Measurements from ENCODE around the gene PMFBP1.

PMFBP1 gene

DNA sequence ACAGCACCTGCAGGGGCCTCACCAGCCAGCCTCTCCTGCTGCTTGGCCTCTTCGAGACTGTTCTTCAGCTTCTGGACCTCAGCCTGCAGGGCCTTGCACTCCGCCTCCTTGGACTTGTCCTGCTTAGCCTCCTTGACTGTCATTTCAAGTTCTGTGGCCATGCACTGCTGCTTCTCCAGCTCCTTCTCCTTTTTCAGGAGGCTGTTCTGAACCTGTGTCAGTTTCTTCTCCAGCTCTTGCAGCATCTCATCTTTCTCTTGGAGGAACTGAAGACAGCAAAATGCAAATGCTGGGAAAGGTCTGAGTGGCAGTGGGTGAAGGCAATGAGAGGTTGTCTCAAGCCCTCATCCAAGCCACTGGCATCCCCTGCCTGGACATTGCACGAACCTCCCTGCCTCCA, 39.2 kb downstream of the PMFBP1 start:
- H3K27me3 ChIP-seq = no peaks in the 10 kb centered on the region
- no peaks in the 10 kb centered on the region for H4K20me1 ChIP-seq
- H3K4me1 ChIP-seq = peaks cover 0 to 61% (median 0%) of the 10 kb centered on the region in 10 experiments; a peak in 6 of 20 replicates

DNA sequence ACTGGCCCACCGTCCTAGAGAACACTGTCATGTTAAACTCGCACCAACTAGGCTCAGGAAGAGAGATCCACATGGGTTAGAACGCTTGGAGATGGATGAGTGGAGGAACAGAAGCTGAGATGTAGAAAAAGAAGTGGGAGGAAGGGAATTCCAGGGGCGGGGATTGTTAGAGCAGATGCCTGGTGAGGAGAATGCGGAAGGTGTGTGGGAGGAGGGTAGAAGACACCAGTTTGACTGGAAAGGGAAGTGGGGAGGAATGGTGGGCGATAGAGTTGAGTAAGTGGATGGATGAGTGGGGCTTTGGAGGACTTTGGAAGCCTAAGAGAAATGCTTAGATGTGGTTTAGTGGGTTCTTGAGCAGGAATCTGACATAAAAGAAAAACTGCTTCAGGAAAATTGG, 40.9 kb downstream of the PMFBP1 start:
- H3K4me3 ChIP-seq = no peak overlapping the region
- H4K20me1 ChIP-seq = no peaks in the 10 kb centered on the region
- H3K27me3 ChIP-seq = no peaks in the 10 kb centered on the region
- peak overlapping the region in 3 of 11 experiments; percentile 41 to 65 (median 52); a peak in 6 of 22 replicates for H3K4me2 ChIP-seq
- peak overlapping the region in 2 of 11 experiments; percentile 11 to 33; a peak in 3 of 22 replicates for H3K9ac ChIP-seq
- H3K4me1 ChIP-seq = peaks cover 0 to 77% (median 8%) of the 10 kb centered on the region in 10 experiments; a peak in 16 of 20 replicates
- no peaks in the 10 kb centered on the region for H3K9me3 ChIP-seq (replicated peaks in 1 of 11)
- peaks cover 0 to 8% (median 0%) of the 10 kb centered on the region in 11 experiments; a peak in 3 of 22 replicates for H3K36me3 ChIP-seq
- TF ChIP-seq Cebpa-rat (IDR thresholded peaks at IDR 0.05) = no peak
- H3K27ac ChIP-seq = peak overlapping the region in 3 of 11 experiments; percentile 22 to 62 (median 59); a peak in 4 of 22 replicates

More for the DNA sequence above, 39.2 kb downstream of the PMFBP1 start:
- no peak for TF ChIP-seq Cebpa-rat (IDR thresholded peaks at IDR 0.05)
- no peak overlapping the region for H3K9ac ChIP-seq
- peak overlapping the region in 2 of 11 experiments; percentile 24 to 62; a peak in 2 of 22 replicates for H3K27ac ChIP-seq
- no peaks in the 10 kb centered on the region for H3K9me3 ChIP-seq (replicated peaks in 1 of 11)
- H3K4me2 ChIP-seq = peak overlapping the region in 2 of 11 experiments; percentile 52 to 65; a peak in 4 of 22 replicates
- H3K4me3 ChIP-seq = no peak overlapping the region
- peaks cover 0 to 8% (median 0%) of the 10 kb centered on the region in 11 experiments; a peak in 4 of 22 replicates for H3K36me3 ChIP-seq

DNA sequence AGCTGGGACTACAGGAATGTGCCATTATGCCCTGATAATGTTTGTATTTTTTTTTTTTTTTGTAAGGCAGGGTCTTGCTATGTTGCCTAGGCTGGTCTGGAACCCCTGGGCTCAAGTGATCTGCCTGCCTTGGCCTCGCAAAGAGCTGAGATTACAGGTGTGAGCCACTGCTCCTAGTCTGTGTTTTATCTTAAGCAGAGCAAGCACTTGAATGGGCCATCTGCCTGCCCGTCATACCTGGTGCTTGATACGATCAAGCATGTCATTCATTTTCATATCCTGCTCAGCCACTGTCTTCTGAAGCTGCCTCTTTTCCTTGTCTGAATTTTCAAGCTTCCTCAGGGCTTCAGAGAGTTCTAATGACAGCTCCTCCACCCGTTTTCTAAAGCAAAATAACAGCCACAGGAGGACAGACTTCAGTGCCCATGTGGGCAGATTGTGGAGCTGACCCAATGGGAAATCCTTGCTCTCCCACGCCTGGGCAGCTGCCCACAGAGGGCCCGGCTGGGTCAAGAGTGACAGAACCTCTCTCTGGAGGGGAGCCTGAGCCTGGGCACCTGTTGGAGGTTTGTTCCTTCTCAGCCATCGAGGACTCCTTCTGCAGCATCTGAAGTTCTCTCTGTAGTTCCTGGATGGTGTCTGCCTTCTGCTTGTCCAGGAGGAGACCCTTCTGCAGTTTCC, 41.8 kb downstream of the PMFBP1 start:
- Histone ChIP-seq H3K9ac (peak overlapping the region in 2 of 11 experiments; percentile 33 to 36; a peak in 2 of 22 replicates), H3K9me3 (replicated peaks in 1 of 11) (no peaks in the 10 kb centered on the region), H3K4me3 (peak overlapping the region in 1 of 10 experiments; percentile 0; a peak in 1 of 20 replicates), H3K4me2 (peak overlapping the region in 3 of 11 experiments; percentile 41 to 65 (median 52); a peak in 5 of 22 replicates), H3K27ac (peak overlapping the region in 2 of 11 experiments; percentile 59 to 62; a peak in 3 of 22 replicates), H4K20me1 (no peaks in the 10 kb centered on the region), H3K36me3 (peaks cover 0 to 8% (median 0%) of the 10 kb centered on the region in 11 experiments; a peak in 3 of 22 replicates), H3K4me1 (peaks cover 8 to 87% (median 17%) of the 10 kb centered on the region in 10 experiments; a peak in 19 of 20 replicates), H3K27me3 (no peaks in the 10 kb centered on the region)
- no peak for TF ChIP-seq Cebpa-rat (IDR thresholded peaks at IDR 0.05)

DNA sequence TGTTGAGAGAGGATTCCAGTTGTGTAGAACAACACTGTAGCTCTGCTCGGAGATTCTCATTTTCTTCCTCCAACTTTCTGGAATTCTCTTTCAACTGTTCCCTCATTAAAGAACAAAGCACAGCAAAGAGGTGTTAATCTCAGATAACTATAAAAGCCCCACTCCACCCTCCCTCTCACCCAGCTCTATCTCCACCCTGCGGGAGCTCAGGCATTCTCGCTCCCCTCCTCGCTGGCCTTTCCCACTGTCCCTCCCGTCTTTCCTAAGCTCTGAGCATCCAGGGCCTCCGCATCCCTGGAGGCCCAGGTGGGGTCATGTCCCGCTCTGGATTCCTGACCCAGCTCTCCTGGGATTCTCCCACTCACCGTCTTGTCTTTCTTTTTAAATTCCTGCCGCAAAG, 43.3 kb downstream of the PMFBP1 start:
- Histone ChIP-seq H3K4me2 (peak overlapping the region in 2 of 11 experiments; percentile 79 to 80; a peak in 4 of 22 replicates), H3K27me3 (no peaks in the 10 kb centered on the region), H3K4me1 (peaks cover 14 to 100% (median 26%) of the 10 kb centered on the region in 10 experiments), H3K9ac (no peak overlapping the region), H3K27ac (no peak overlapping the region; a peak in 1 of 22 replicates), H4K20me1 (no peaks in the 10 kb centered on the region), H3K4me3 (no peak overlapping the region), H3K36me3 (peaks cover 0 to 8% (median 0%) of the 10 kb centered on the region in 11 experiments; a peak in 3 of 22 replicates), H3K9me3 (replicated peaks in 1 of 11) (no peaks in the 10 kb centered on the region)
- TF ChIP-seq Cebpa-rat (IDR thresholded peaks at IDR 0.05) = no peak

DNA sequence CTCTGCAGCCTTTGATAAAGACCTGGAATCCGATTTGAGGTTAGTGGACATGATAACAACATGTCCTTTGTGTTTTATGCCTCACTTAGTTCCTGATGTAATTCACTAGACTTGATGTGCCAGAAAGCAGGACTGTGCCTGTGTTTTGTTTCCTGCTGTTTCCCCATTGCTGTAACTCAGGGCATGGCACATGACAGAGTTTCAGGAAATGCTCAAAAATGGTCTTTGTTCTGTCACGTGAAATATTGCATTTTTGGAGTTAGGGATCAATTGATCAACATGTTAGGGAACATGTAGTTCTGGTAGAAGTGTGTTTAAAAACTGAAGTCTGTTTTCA, 45.6 kb downstream of the PMFBP1 start:
- Histone ChIP-seq H3K27me3 (no peaks in the 10 kb centered on the region), H3K9ac (peak overlapping the region in 2 of 11 experiments; percentile 64 to 76; a peak in 4 of 22 replicates), H3K4me2 (peak overlapping the region in 8 of 11 experiments; percentile 13 to 83 (median 78); a peak in 14 of 22 replicates), H4K20me1 (no peaks in the 10 kb centered on the region), H3K27ac (peak overlapping the region in 4 of 11 experiments; percentile 2 to 86 (median 78); a peak in 6 of 22 replicates), H3K4me1 (peaks cover 14 to 93% (median 26%) of the 10 kb centered on the region in 10 experiments), H3K4me3 (no peak overlapping the region), H3K36me3 (peaks cover 0 to 20% (median 0%) of the 10 kb centered on the region in 11 experiments; a peak in 4 of 22 replicates), H3K9me3 (replicated peaks in 1 of 11) (no peaks in the 10 kb centered on the region)
- no peak for TF ChIP-seq Cebpa-rat (IDR thresholded peaks at IDR 0.05)

DNA sequence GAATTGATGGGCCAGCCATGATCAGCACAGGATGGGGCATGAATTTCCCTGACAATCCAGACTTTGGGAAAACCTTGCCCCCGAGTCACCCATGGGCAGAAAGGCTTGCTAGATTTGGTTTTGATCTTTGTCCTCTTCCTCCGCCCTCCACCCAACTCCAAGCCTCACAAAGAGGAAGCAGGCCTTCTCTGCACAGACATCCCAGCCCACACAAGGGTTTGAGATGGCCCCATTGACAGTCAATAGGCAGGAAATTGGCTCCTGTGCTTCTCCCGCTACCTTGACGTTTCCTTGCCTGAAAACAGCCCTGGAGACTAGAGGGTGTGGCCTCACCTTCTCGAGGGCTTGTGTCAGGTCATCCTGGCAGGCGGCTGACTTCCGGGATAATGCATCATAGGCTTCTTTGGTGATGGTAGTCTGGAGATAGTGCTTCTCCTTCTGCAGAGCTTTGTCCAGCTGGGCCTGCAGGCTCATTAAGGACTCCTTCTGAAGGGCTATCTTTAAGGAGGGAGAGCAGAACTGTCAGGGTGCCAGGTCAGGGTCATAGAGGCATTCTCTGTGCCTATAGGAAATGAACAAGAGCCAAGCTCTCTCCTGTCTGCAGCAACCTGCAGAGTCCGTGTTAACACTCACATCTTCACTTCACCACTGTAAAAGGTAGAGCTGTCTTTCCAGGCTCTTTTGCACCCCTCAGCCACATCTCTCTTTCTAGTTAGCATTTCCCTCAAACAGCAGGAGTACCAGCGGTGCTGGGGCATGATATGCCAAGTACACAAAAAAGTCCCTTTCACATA, 46.1 kb downstream of the PMFBP1 start:
- Histone ChIP-seq H3K4me3 (no peak overlapping the region), H3K27ac (peak overlapping the region in 10 of 11 experiments; percentile 4 to 86 (median 58); a peak in 18 of 22 replicates), H3K4me1 (peaks cover 14 to 88% (median 26%) of the 10 kb centered on the region in 10 experiments), H4K20me1 (no peaks in the 10 kb centered on the region), H3K4me2 (peak overlapping the region in 9 of 11 experiments; percentile 12 to 83 (median 77); a peak in 18 of 22 replicates), H3K36me3 (peaks cover 0 to 22% (median 0%) of the 10 kb centered on the region in 11 experiments; a peak in 4 of 22 replicates), H3K27me3 (no peaks in the 10 kb centered on the region), H3K9ac (peak overlapping the region in 4 of 11 experiments; percentile 39 to 76 (median 52); a peak in 7 of 22 replicates), H3K9me3 (replicated peaks in 1 of 11) (no peaks in the 10 kb centered on the region)
- no peak for TF ChIP-seq Cebpa-rat (IDR thresholded peaks at IDR 0.05)

DNA sequence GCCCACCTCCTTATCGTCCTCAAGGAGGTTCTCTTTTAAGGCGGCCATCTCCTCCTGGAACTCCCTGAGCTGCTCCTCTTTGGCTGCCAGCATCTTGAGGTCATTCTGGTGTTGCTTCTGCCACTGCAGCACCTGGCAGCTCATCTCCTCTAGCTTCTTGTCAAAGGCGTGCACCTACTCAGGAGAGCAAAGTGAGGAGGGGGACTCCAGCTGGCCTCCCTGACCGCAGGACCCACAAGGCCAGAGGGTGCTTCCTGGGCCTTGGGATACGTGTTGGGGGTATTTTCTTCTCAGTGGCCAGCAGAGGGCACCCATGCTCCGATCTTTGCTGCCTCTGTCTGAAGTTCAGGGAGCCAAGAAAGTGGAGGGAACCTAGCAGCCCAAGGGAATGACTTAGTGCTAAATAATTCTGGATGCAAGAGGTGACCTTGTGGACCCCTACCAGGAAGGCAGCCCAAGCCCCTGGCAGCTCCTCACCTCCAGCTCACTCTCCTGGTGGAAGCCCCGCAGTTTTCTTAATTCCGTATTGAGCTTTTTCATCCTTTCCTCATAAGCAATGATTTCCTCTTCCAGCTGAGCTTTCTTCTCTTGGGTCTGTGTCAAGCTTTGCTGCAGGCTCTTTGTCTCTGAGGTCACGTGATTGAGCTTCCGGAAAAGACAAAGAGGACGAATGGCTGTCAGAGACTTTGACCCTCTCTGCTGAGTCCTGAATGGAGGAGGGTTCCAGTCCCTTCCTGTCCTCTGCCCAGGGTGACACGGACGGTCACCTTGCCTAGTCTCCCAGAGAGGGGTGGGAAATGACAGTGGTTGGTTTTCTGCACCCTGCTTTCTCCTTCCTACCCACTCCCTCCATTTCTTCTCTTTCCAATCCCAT, 47.0 kb downstream of the PMFBP1 start:
- Histone ChIP-seq H3K4me1 (peaks cover 14 to 79% (median 26%) of the 10 kb centered on the region in 10 experiments), H3K4me3 (peak overlapping the region in 2 of 10 experiments; percentile 3 to 28; a peak in 2 of 20 replicates), H3K9me3 (replicated peaks in 1 of 11) (no peaks in the 10 kb centered on the region), H3K4me2 (peak overlapping the region in 10 of 11 experiments; percentile 11 to 83 (median 72); a peak in 18 of 22 replicates), H3K27ac (peak overlapping the region; percentile 2 to 86 (median 53); a peak in 19 of 22 replicates), H3K36me3 (peaks cover 0 to 31% (median 0%) of the 10 kb centered on the region in 11 experiments; a peak in 5 of 22 replicates), H3K9ac (peak overlapping the region in 7 of 11 experiments; percentile 29 to 76 (median 41); a peak in 10 of 22 replicates), H3K27me3 (no peaks in the 10 kb centered on the region), H4K20me1 (no peaks in the 10 kb centered on the region)
- no peak for TF ChIP-seq Cebpa-rat (IDR thresholded peaks at IDR 0.05)
